Measurements from ENCODE around the gene ATP10A.

DNA sequence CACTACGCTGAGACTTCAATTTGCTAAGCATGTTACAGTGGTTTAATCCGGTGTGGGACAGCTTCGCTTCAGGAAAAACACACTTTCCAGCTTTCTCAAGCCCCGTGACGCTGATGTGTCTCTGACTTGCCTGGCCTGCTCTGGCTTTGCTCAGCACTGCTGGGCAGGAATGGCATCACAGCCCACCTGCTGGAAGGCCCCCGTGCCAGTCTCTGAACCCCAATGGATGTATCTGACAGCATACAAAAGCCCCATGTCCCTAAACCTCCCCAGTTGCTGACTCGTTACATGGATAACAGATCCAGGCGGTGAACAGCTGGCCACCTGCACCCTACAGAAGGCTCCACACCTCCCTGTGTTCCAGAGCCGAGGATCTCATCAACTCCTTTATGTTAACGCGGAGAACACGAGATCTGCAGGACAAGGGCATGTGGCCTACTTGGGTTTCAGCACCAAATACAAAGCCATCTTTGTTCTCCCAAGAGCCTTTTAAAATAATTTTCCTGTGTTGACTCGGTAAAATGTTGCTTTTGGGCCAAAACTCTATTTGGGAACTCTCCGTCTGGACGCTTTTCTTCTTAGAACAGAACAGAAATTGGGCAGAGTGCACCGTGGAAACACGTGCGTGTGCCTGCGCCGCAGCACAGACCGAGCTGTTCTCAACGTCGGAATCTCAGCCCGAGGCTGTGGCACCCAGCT lies 61.4 kb downstream of the ATP10A start:
- no peak for TF ChIP-seq ZNF565 (CRISPR knock-in tag; conservative IDR thresholded peaks at IDR 0.05; ENCODE audit: low read depth)
- TF ChIP-seq, protein P1, sequence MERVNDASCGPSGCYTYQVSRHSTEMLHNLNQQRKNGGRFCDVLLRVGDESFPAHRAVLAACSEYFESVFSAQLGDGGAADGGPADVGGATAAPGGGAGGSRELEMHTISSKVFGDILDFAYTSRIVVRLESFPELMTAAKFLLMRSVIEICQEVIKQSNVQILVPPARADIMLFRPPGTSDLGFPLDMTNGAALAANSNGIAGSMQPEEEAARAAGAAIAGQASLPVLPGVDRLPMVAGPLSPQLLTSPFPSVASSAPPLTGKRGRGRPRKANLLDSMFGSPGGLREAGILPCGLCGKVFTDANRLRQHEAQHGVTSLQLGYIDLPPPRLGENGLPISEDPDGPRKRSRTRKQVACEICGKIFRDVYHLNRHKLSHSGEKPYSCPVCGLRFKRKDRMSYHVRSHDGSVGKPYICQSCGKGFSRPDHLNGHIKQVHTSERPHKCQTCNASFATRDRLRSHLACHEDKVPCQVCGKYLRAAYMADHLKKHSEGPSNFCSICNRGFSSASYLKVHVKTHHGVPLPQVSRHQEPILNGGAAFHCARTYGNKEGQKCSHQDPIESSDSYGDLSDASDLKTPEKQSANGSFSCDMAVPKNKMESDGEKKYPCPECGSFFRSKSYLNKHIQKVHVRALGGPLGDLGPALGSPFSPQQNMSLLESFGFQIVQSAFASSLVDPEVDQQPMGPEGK (CRISPR knock-in tag; IDR thresholded peaks at IDR 0.05; ENCODE audit: borderline replicate concordance), result no peak
- no peak for TF ChIP-seq CSRNP3 (CRISPR knock-in tag; IDR thresholded peaks at IDR 0.05)
- no peak for TF ChIP-seq TSHZ2 (CRISPR knock-in tag; IDR thresholded peaks at IDR 0.05)
